Osteocyte (in vitro differentiated cells): ENCODE measurements around the gene RASD1. TPM values are rescaled to one million over a fixed set of nuclear protein-coding genes. Genes with fewer than 3 reads are reported as not detected.

Experiments
- DNase-seq: peaks from one replicate; pipeline ENCODE4 v3.0.0; 2021; ENCODE audit warnings: mixed read lengths; ENCODE audit not compliant: unreplicated experiment; ENCODE audit errors: extremely low spot score
- H3K27ac Mint-ChIP-seq: one replicate; pipeline ENCODE4 v1.8.0; 2021; ENCODE audit warnings: mild to moderate bottlenecking, mixed read lengths; ENCODE audit not compliant: unreplicated experiment
- H3K27me3 Mint-ChIP-seq: one replicate; pipeline ENCODE4 v1.8.0; 2021; ENCODE audit warnings: mixed read lengths; ENCODE audit not compliant: unreplicated experiment
- H3K36me3 Mint-ChIP-seq: one replicate; pipeline ENCODE4 v1.8.0; 2021; ENCODE audit warnings: mixed read lengths; ENCODE audit not compliant: unreplicated experiment
- H3K4me1 Mint-ChIP-seq: one replicate; pipeline ENCODE4 v1.8.0; 2021; ENCODE audit warnings: mixed read lengths; ENCODE audit not compliant: unreplicated experiment
- H3K4me3 Mint-ChIP-seq: one replicate; pipeline ENCODE4 v1.8.0; 2021; ENCODE audit warnings: mild to moderate bottlenecking, moderate library complexity, mixed read lengths; ENCODE audit not compliant: unreplicated experiment
- H3K9me3 Mint-ChIP-seq: one replicate; pipeline ENCODE4 v1.8.0; 2021; ENCODE audit warnings: mixed read lengths; ENCODE audit not compliant: unreplicated experiment
- total RNA-seq: library from RNA; stranded (reverse); gene quantifications from 2 replicates; pipeline ENCODE4 v1.2.1, GENCODE V29; 2021
- TF ChIP-seq, protein P1 (sequence below): fragments of 200-600 bp; sonication (generic); IDR thresholded peaks from 2 replicates; pipeline ENCODE4 v1.5.0; 2021; ENCODE audit warnings: antibody characterized with exemption, mild to moderate bottlenecking, moderate library complexity

Gene RASD1
- total RNA-seq, 1 donor from 2014 or later, result 1.6 TPM

DNA sequence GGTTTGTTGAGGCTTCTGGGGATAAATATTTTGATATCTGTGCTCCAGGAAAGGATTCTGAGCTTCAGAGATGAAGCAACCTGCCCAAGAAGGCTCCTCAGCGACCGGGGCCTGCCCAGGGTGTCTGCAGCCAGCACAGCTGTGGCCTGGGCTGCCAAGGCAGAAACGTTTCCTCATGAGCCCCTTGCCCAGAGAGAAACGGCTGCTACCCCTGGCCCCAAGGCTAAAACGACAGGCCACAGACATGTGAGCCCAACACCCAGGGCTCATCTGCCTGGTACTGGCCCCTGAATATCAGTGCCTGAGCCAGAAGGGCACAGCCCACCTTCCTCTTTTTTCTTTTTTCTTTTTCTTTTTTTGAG lies 45.4 kb upstream of the RASD1 start:
- Mint-ChIP-seq H3K4me3 (no peak overlapping the region), H3K36me3 (no peaks in the 10 kb centered on the region), H3K9me3 (no peaks in the 10 kb centered on the region), H3K4me1 (peaks cover 11% of the 10 kb centered on the region), H3K27me3 (no peaks in the 10 kb centered on the region), H3K27ac (no peak overlapping the region)
- no peak for DNase-seq
- TF ChIP-seq, protein P1, sequence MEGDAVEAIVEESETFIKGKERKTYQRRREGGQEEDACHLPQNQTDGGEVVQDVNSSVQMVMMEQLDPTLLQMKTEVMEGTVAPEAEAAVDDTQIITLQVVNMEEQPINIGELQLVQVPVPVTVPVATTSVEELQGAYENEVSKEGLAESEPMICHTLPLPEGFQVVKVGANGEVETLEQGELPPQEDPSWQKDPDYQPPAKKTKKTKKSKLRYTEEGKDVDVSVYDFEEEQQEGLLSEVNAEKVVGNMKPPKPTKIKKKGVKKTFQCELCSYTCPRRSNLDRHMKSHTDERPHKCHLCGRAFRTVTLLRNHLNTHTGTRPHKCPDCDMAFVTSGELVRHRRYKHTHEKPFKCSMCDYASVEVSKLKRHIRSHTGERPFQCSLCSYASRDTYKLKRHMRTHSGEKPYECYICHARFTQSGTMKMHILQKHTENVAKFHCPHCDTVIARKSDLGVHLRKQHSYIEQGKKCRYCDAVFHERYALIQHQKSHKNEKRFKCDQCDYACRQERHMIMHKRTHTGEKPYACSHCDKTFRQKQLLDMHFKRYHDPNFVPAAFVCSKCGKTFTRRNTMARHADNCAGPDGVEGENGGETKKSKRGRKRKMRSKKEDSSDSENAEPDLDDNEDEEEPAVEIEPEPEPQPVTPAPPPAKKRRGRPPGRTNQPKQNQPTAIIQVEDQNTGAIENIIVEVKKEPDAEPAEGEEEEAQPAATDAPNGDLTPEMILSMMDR, result no peak

DNA sequence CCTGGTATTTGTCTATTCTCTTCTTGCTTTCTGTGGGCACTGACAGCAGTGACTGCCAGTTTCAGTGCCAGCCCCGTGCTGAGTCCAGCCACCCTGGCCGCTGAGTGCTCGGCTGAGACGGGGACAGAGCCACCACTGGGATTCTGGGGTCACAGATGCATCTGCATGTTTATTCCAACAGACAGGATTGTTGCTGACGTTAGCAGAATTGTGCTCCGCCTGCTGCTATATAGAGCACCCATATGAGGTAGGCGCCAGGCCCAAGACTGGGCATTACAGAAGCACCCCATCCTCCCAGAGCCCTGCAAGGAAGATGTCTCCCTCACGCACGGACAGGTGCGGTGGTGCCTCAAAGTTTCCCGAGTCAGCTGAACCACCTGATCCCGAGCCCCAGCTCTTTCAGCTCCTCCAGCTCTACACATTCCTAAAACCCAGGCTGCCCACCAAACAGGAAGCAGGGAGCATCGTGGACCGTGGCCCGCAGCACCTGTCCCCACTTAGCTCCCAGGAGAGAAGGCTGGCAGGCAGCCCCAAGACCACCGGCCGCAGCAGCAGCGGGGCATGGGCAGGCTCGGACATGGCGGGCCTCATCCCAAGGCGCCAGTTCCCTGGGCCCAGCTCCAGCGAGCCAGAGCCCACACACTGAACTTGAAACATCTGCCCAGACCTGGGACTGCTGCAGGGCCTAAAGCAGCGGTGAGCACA lies 44.9 kb upstream of the RASD1 start:
- peaks cover 11% of the 10 kb centered on the region for H3K4me1 Mint-ChIP-seq
- H3K4me3 Mint-ChIP-seq, result no peak overlapping the region
- no peak overlapping the region for H3K27ac Mint-ChIP-seq
- no peaks in the 10 kb centered on the region for H3K36me3 Mint-ChIP-seq
- no peaks in the 10 kb centered on the region for H3K9me3 Mint-ChIP-seq
- DNase-seq, result no peak
- H3K27me3 Mint-ChIP-seq, result no peaks in the 10 kb centered on the region
- TF ChIP-seq, protein P1, result no peak

DNA sequence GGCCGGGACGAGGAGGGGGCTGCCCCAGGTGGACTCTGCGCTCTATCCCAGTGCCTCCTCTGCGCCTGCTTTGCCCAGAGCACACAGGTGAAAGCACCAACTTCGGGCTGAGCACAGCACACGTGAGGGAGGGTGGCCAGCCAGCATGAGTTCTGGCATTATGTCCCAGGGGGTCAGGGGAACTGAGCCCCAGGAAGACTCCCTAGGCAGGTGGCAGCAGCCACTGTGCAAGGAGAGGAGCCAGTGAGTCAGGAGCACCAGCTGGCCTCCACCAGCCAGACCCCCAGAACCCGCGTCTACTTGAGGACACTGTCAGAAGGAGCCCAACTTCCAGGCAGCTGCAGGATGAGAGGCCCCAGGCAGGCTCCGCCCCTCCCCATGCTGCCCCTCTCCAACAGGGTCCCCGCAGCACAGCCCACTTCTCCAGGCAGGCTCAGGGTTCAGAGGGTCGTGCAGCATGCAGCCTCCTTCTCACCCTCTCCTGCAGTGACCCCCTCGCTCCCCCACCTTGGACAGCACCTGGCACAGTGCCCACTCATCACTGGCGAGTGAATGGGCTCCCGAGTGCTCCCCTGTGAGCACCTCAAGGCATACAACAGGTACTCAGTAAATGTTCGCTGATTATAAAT lies 44.2 kb upstream of the RASD1 start:
- TF ChIP-seq, protein P1, result no peak
- H3K9me3 Mint-ChIP-seq, result no peaks in the 10 kb centered on the region
- no peak overlapping the region for H3K27ac Mint-ChIP-seq
- H3K36me3 Mint-ChIP-seq, result no peaks in the 10 kb centered on the region
- no peak for DNase-seq
- peaks cover 5% of the 10 kb centered on the region for H3K4me1 Mint-ChIP-seq
- H3K27me3 Mint-ChIP-seq, result no peaks in the 10 kb centered on the region
- H3K4me3 Mint-ChIP-seq, result no peak overlapping the region

DNA sequence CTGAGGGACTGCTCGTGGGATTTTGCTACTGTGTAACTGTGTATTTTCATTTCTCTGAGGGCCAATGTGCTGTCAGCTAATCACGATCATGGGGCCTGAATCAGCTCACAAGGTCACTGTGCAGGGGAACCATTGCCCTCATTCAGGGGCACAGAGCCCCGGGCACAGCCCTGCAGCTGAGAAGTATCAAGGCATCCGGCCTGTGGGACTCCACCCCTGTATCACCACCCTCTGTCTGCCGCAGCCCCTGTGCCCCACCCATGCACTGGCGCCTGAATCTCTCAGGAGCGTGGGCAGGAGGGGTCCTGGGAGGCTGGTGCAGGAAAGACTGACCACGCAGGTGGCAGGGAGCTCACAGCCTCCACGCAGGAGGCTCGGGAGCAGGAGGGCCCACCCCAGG lies 43.4 kb upstream of the RASD1 start:
- H3K27ac Mint-ChIP-seq, result no peak overlapping the region
- no peaks in the 10 kb centered on the region for H3K27me3 Mint-ChIP-seq
- no peaks in the 10 kb centered on the region for H3K9me3 Mint-ChIP-seq
- TF ChIP-seq, protein P1, result no peak
- peaks cover 2% of the 10 kb centered on the region for H3K4me1 Mint-ChIP-seq
- no peak overlapping the region for H3K4me3 Mint-ChIP-seq
- DNase-seq, result no peak
- H3K36me3 Mint-ChIP-seq, result no peaks in the 10 kb centered on the region
